DND-41 (cell line): Measurements from ENCODE around the gene TUBA1A.

ENCODE experiments used
- EZH2 ChIP-seq: IDR thresholded peaks from 3 replicates; pipeline ENCODE4 v1.6.1; 2012; ENCODE audit warnings: borderline replicate concordance, low read depth, mild to moderate bottlenecking, moderate library complexity, low read length, inconsistent platforms; ENCODE audit not compliant: severe bottlenecking
- TF ChIP-seq, protein P1 (sequence below): IDR thresholded peaks from 2 replicates; pipeline ENCODE4 v1.5.1; 2012; ENCODE audit warnings: borderline replicate concordance, low read length, moderate library complexity, mild to moderate bottlenecking; ENCODE audit not compliant: poor library complexity, severe bottlenecking; ENCODE audit errors: extremely low read depth

GRCh38 chr12:49161092-49161795 is 27.6 kb downstream of the TUBA1A start:
- no peak for TF ChIP-seq EZH2
- TF ChIP-seq, protein P1, sequence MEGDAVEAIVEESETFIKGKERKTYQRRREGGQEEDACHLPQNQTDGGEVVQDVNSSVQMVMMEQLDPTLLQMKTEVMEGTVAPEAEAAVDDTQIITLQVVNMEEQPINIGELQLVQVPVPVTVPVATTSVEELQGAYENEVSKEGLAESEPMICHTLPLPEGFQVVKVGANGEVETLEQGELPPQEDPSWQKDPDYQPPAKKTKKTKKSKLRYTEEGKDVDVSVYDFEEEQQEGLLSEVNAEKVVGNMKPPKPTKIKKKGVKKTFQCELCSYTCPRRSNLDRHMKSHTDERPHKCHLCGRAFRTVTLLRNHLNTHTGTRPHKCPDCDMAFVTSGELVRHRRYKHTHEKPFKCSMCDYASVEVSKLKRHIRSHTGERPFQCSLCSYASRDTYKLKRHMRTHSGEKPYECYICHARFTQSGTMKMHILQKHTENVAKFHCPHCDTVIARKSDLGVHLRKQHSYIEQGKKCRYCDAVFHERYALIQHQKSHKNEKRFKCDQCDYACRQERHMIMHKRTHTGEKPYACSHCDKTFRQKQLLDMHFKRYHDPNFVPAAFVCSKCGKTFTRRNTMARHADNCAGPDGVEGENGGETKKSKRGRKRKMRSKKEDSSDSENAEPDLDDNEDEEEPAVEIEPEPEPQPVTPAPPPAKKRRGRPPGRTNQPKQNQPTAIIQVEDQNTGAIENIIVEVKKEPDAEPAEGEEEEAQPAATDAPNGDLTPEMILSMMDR, result no peak
